ENCODE data around the gene NCOA5. TPM values are rescaled to one million over a fixed set of nuclear protein-coding genes. Genes with fewer than 3 reads are reported as not detected.

The NCOA5 gene
- total and polyA plus RNA-seq, 3 experiments from 2014 or later: 28.7 to 36.9 (median 34.9) TPM

- ChIA-PET CTCF (interaction anchor here (1.1 kb wide), 1 partner anchor 307 kb away, joined by 3 read pairs; no protein-coding TSS in a partner anchor), POLR2A (no interaction called here)
- Histone ChIP-seq H3K36me3 (ENCODE audit: insufficient read depth, low read length) (no peaks in the 10 kb centered on the region), H3K27me3 (ENCODE audit: insufficient read depth, low read length, poor library complexity, severe bottlenecking) (peaks cover 13% of the 10 kb centered on the region), H3K9me3 (ENCODE audit: low read length) (no peaks in the 10 kb centered on the region), H3K4me1 (ENCODE audit: insufficient read depth, low read length) (no peaks in the 10 kb centered on the region), H3K27ac (ENCODE audit: low read depth, low read length) (no peak overlapping the region), H3K4me3 (ENCODE audit: low read length) (no peak overlapping the region)
- peaks cover 0 to 7% (median 0%) of the 10 kb centered on the region in 3 donors for H3K36me3 Mint-ChIP-seq
- no peak overlapping the region for H3K4me3 Mint-ChIP-seq
- peaks cover 0 to 6% (median 0%) of the 10 kb centered on the region in 3 donors for H3K4me1 Mint-ChIP-seq
- no peak for DNase-seq
- peaks cover 35 to 46% of the 10 kb centered on the region in 2 donors for H3K27me3 Mint-ChIP-seq
- no peaks in the 10 kb centered on the region for H3K9me3 Mint-ChIP-seq
- H3K27ac Mint-ChIP-seq: no peak overlapping the region
Observed at GRCh38 chr20:46131396-46131795, 41.6 kb upstream of the NCOA5 start.

GRCh38 chr20:46130534-46130933, 40.8 kb upstream of the NCOA5 start:
- peaks cover 13% of the 10 kb centered on the region for H3K27me3 ChIP-seq (ENCODE audit: insufficient read depth, low read length, poor library complexity, severe bottlenecking)

DNA sequence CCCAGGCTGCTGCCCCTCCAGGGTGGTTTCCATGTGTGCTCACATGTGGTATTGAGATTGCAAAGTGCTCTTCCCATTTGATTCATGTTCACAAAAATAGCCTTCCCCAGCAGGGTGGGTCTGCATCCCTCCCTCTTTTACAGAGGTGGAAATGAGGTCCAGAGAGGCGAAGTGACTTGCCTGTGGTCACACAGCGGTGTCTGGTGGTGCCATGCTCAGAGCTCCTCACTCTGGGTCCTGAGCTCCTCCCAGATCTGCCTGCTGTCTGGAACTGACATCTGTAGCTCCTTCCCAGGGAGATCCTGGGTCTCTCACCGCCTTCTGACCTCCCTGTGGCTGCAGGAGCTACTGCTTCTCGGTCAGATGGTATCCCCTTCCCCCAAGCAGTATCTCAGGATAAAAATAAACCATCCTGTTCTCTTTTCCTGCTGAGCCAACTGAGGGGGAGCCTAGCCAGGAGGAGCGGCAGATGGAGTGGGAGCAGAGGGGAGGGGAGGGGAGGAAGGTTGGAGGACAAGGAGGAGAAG, 40.3 kb upstream of the NCOA5 start:
- POLR2A ChIA-PET: no interaction called here
- no peaks in the 10 kb centered on the region for H3K9me3 ChIP-seq (ENCODE audit: low read length)

More at GRCh38 chr20:46130534-46130933, 40.8 kb upstream of the NCOA5 start:
- Mint-ChIP-seq H3K36me3 (peaks cover 0 to 9% (median 0%) of the 10 kb centered on the region in 3 donors), H3K4me3 (no peak overlapping the region), H3K27me3 (peaks cover 34 to 40% of the 10 kb centered on the region in 2 donors), H3K9me3 (no peaks in the 10 kb centered on the region), H3K27ac (no peak overlapping the region), H3K4me1 (peaks cover 0 to 6% (median 0%) of the 10 kb centered on the region in 3 donors)
- Histone ChIP-seq H3K4me3 (ENCODE audit: low read length) (no peak overlapping the region), H3K27ac (ENCODE audit: low read depth, low read length) (no peak overlapping the region), H3K4me1 (ENCODE audit: insufficient read depth, low read length) (no peaks in the 10 kb centered on the region), H3K36me3 (ENCODE audit: insufficient read depth, low read length) (no peaks in the 10 kb centered on the region), H3K9me3 (ENCODE audit: low read length) (no peaks in the 10 kb centered on the region)
- no peak for DNase-seq
- ChIA-PET CTCF (no interaction called here), POLR2A (interaction anchor here (0.6 kb wide), 1 partner anchor 385 kb away, joined by 3 read pairs; no protein-coding TSS in a partner anchor)

DNA sequence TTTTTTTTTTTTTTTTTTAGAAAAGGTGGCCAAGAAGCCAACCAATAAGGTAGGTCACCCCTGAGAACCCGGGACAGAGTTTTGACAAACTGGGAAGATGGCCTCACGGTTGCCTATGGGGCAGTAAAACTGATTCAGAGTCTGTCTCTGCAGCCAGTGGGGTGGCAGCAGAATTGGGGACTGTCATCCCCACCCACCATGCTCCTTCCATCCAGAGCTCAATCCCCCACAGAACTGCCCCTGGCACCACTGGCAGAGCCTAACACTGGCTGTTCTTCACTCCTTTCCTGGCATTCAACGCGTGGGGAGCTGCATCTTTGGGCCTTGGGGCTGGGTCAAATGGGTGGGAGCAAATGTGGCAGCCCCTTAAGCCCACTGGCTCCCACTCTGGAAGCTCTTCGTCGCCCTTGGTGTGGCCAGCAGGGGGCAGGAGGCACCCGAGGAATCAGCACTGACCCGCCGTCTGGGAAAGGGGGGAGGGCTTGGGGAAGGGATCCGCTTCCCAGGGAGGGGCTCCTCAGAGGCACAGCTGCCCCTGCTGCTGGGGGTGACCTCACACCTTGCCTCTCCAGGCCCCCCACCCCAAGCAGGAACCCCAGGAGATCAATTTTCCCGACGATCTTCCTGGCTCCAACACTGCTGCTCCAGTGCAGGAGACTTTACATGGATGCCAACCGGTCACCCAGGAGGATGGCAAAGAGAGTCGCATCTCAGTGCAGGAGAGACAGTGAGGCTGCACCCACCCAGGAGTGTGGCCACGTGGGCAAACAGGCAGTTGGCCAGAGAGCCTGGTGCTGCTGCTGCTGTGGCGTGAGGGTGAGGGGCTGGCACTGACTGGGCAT, 38.8 kb upstream of the NCOA5 start:
- Mint-ChIP-seq H3K4me3 (no peak overlapping the region), H3K4me1 (peaks cover 0 to 6% (median 0%) of the 10 kb centered on the region in 3 donors), H3K9me3 (no peaks in the 10 kb centered on the region), H3K36me3 (peaks cover 0 to 18% (median 0%) of the 10 kb centered on the region in 3 donors), H3K27me3 (peaks cover 27 to 33% of the 10 kb centered on the region in 2 donors), H3K27ac (no peak overlapping the region)
- Histone ChIP-seq H3K4me1 (ENCODE audit: insufficient read depth, low read length) (no peaks in the 10 kb centered on the region), H3K36me3 (ENCODE audit: insufficient read depth, low read length) (no peaks in the 10 kb centered on the region), H3K27ac (ENCODE audit: low read depth, low read length) (no peak overlapping the region), H3K27me3 (ENCODE audit: insufficient read depth, low read length, poor library complexity, severe bottlenecking) (peaks cover 6% of the 10 kb centered on the region), H3K4me3 (ENCODE audit: low read length) (no peak overlapping the region), H3K9me3 (ENCODE audit: low read length) (no peaks in the 10 kb centered on the region)
- CTCF ChIA-PET: no interaction called here
- DNase-seq: no peak
- POLR2A ChIA-PET: no interaction called here

More for the DNA sequence above, 40.3 kb upstream of the NCOA5 start:
- Histone ChIP-seq H3K27me3 (ENCODE audit: insufficient read depth, low read length, poor library complexity, severe bottlenecking) (peaks cover 13% of the 10 kb centered on the region), H3K36me3 (ENCODE audit: insufficient read depth, low read length) (no peaks in the 10 kb centered on the region), H3K4me1 (ENCODE audit: insufficient read depth, low read length) (no peaks in the 10 kb centered on the region), H3K27ac (ENCODE audit: low read depth, low read length) (no peak overlapping the region), H3K4me3 (ENCODE audit: low read length) (no peak overlapping the region)
- Mint-ChIP-seq H3K27ac (peak overlapping the region in 1 of 8 donors; percentile 72), H3K9me3 (no peaks in the 10 kb centered on the region), H3K4me3 (no peak overlapping the region), H3K36me3 (peaks cover 0 to 11% (median 0%) of the 10 kb centered on the region in 3 donors), H3K4me1 (peaks cover 0 to 6% (median 0%) of the 10 kb centered on the region in 3 donors), H3K27me3 (peaks cover 33 to 37% of the 10 kb centered on the region in 2 donors)
- no peak for DNase-seq
- CTCF ChIA-PET: no interaction called here

DNA sequence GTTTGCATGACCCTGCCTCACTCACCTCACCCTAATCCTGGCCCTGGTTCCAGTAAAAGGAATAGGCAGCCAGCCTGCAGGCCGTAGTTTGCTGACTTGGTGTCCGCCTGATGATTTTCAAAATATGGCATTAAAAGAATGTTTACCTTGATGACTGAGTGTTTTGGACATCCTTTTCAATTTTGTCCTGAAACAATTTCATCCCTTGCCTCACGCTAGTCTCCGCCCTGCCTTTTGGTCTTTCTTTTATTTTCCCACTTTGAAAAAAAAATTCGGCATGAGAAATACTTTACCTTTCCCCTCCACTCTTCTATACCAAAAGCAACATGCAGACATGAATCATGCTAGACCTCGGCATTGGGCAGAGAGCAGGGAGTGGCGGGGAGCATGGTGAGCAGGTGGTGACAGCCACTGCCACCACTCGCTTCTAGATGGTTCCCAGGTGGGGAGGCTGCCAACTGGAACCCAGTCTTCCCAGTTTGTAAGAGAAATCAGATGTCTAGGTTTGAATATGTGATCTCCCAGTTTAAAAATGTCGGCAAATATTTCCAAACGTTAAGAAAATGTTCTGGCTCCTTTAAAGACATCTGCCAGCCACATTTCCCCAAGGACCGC, 37.7 kb upstream of the NCOA5 start:
- no peaks in the 10 kb centered on the region for H3K4me1 ChIP-seq (ENCODE audit: insufficient read depth, low read length)
- peaks cover 0 to under 1% (median 0%) of the 10 kb centered on the region in 3 donors for H3K4me1 Mint-ChIP-seq
- POLR2A ChIA-PET: no interaction called here
- CTCF ChIA-PET: no interaction called here
- peaks cover 6% of the 10 kb centered on the region for H3K27me3 ChIP-seq (ENCODE audit: insufficient read depth, low read length, poor library complexity, severe bottlenecking)
- H3K36me3 ChIP-seq (ENCODE audit: insufficient read depth, low read length): no peaks in the 10 kb centered on the region
- H3K27ac ChIP-seq (ENCODE audit: low read depth, low read length): no peak overlapping the region
- H3K9me3 ChIP-seq (ENCODE audit: low read length): no peaks in the 10 kb centered on the region
- no peak overlapping the region for H3K4me3 ChIP-seq (ENCODE audit: low read length)
- no peaks in the 10 kb centered on the region for H3K9me3 Mint-ChIP-seq
- H3K27ac Mint-ChIP-seq: no peak overlapping the region
- no peak for DNase-seq
- H3K36me3 Mint-ChIP-seq: peaks cover 0 to 25% (median 0%) of the 10 kb centered on the region in 3 donors
- peaks cover 19 to 29% of the 10 kb centered on the region in 2 donors for H3K27me3 Mint-ChIP-seq
- no peak overlapping the region for H3K4me3 Mint-ChIP-seq

- Mint-ChIP-seq H3K9me3 (no peaks in the 10 kb centered on the region), H3K36me3 (peaks cover 0 to 32% (median 0%) of the 10 kb centered on the region in 3 donors), H3K27me3 (peaks cover 14 to 25% of the 10 kb centered on the region in 2 donors), H3K4me3 (no peak overlapping the region), H3K27ac (no peak overlapping the region), H3K4me1 (no peaks in the 10 kb centered on the region)
- H3K9me3 ChIP-seq (ENCODE audit: low read length): no peaks in the 10 kb centered on the region
- H3K36me3 ChIP-seq (ENCODE audit: insufficient read depth, low read length): no peaks in the 10 kb centered on the region
- ChIA-PET CTCF (no interaction called here), POLR2A (no interaction called here)
- no peak for DNase-seq
- no peaks in the 10 kb centered on the region for H3K4me1 ChIP-seq (ENCODE audit: insufficient read depth, low read length)
- H3K27me3 ChIP-seq (ENCODE audit: insufficient read depth, low read length, poor library complexity, severe bottlenecking): no peaks in the 10 kb centered on the region
- H3K27ac ChIP-seq (ENCODE audit: low read depth, low read length): no peak overlapping the region
- no peak overlapping the region for H3K4me3 ChIP-seq (ENCODE audit: low read length)
Observed at GRCh38 chr20:46126440-46127056, 36.8 kb upstream of the NCOA5 start.

GRCh38 chr20:46123482-46124245, 33.9 kb upstream of the NCOA5 start:
- Histone ChIP-seq H3K36me3 (ENCODE audit: insufficient read depth, low read length) (no peaks in the 10 kb centered on the region), H3K4me1 (ENCODE audit: insufficient read depth, low read length) (peaks cover 3% of the 10 kb centered on the region), H3K9me3 (ENCODE audit: low read length) (no peaks in the 10 kb centered on the region), H3K27me3 (ENCODE audit: insufficient read depth, low read length, poor library complexity, severe bottlenecking) (no peaks in the 10 kb centered on the region), H3K4me3 (ENCODE audit: low read length) (no peak overlapping the region), H3K27ac (ENCODE audit: low read depth, low read length) (no peak overlapping the region)
- ChIA-PET POLR2A (no interaction called here), CTCF (no interaction called here)
- Mint-ChIP-seq H3K27ac (no peak overlapping the region), H3K9me3 (no peaks in the 10 kb centered on the region), H3K36me3 (peaks cover 0 to 32% (median 0%) of the 10 kb centered on the region in 3 donors), H3K4me1 (peaks cover 5 to 17% (median 8%) of the 10 kb centered on the region in 3 donors), H3K4me3 (peak overlapping the region in 1 of 7 donors; percentile 22), H3K27me3 (peaks cover 3 to 10% of the 10 kb centered on the region in 2 donors)
- no peak for DNase-seq

All from CD8-positive, alpha-beta memory T cell (primary cell).